Measurements from ENCODE around the gene PNMA8C. TPM values are rescaled to one million over a fixed set of nuclear protein-coding genes. Genes with fewer than 3 reads are reported as not detected.

The PNMA8C gene
- total RNA-seq, 1 experiment from 2014 or later = not detected

- no peak for DNase-seq
- CTCF ChIA-PET = no interaction called here
- H3K27me3 Mint-ChIP-seq (ENCODE audit: unreplicated experiment) = peaks cover 74% of the 10 kb centered on the region
- no peak overlapping the region for H3K27ac Mint-ChIP-seq (ENCODE audit: unreplicated experiment)
- intact Hi-C loops (cut with micrococcal nuclease; ENCODE audit: unreplicated experiment) = no loop called here
- H3K36me3 Mint-ChIP-seq (ENCODE audit: insufficient read depth, unreplicated experiment) = no peaks in the 10 kb centered on the region
- no TSS peak for BruUV-seq (replicated peaks)
- no peak overlapping the region for H3K4me3 Mint-ChIP-seq (ENCODE audit: low read depth, unreplicated experiment)
- no peak for TF ChIP-seq CTCF (IDR thresholded peaks at IDR 0.05; ENCODE audit: unreplicated experiment)
- H3K4me1 Mint-ChIP-seq (ENCODE audit: low read depth, unreplicated experiment) = no peaks in the 10 kb centered on the region
- peaks cover 5% of the 10 kb centered on the region for H3K9me3 Mint-ChIP-seq (ENCODE audit: low read depth, unreplicated experiment)
Observed at GRCh38 chr19:46452186-46452585, 23.4 kb upstream of the PNMA8C start.

DNA sequence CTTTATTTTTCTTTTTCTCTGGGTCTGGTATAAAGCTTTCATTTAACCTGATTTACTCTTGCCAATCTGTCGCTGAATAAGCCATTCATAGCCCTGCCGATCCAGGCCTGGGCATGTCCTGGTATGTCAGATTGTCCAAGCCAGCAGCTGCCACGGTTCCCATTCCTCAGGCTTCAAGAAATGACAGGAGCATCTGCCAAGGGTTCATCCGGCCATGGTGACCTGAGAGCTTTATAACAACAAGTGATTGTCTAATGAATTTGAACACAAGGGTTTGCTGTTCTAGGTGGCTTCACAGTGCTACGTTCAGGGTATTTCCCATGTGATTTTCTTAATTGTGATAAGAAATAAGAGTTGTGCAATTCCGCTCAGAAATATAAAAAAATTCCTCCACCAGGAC, 22.6 kb upstream of the PNMA8C start:
- intact Hi-C loops (cut with micrococcal nuclease; ENCODE audit: unreplicated experiment) = no loop called here
- no peaks in the 10 kb centered on the region for H3K4me1 Mint-ChIP-seq (ENCODE audit: low read depth, unreplicated experiment)
- H3K27ac Mint-ChIP-seq (ENCODE audit: unreplicated experiment) = no peak overlapping the region
- H3K9me3 Mint-ChIP-seq (ENCODE audit: low read depth, unreplicated experiment) = peaks cover 5% of the 10 kb centered on the region
- H3K36me3 Mint-ChIP-seq (ENCODE audit: insufficient read depth, unreplicated experiment) = no peaks in the 10 kb centered on the region
- no peak for DNase-seq
- H3K4me3 Mint-ChIP-seq (ENCODE audit: low read depth, unreplicated experiment) = no peak overlapping the region
- TF ChIP-seq CTCF (IDR thresholded peaks at IDR 0.05; ENCODE audit: unreplicated experiment) = no peak
- BruUV-seq (replicated peaks) = no TSS peak
- CTCF ChIA-PET = no interaction called here
- H3K27me3 Mint-ChIP-seq (ENCODE audit: unreplicated experiment) = peaks cover 73% of the 10 kb centered on the region

DNA sequence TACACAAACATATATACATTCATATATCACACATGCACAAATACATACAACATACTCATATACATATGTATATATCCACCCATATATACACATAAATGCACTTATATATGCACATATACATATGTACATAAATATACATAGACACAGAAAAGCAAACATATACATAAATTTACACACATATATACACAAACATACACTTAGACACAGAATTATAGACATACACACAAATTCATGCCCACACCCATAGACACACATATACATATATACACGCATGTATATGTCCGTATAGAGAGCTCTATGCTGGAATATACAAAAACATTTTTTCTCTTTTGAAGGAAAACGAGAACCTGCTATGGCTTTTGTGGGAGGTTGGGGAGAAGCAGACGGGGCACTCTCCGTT, 22.0 kb upstream of the PNMA8C start:
- no peaks in the 10 kb centered on the region for H3K36me3 Mint-ChIP-seq (ENCODE audit: insufficient read depth, unreplicated experiment)

GRCh38 chr19:46449228-46449627, 20.5 kb upstream of the PNMA8C start:
- no peak overlapping the region for H3K27ac Mint-ChIP-seq (ENCODE audit: unreplicated experiment)
- H3K27me3 Mint-ChIP-seq (ENCODE audit: unreplicated experiment) = peaks cover 62% of the 10 kb centered on the region
- CTCF ChIA-PET = interaction anchor here (0.7 kb wide), 1 partner anchor 24 kb away, joined by 3 read pairs; no protein-coding TSS in a partner anchor
- TF ChIP-seq CTCF (IDR thresholded peaks at IDR 0.05; ENCODE audit: unreplicated experiment) = no peak
- DNase-seq = no peak
- intact Hi-C loops (cut with micrococcal nuclease; ENCODE audit: unreplicated experiment) = no loop called here
- no peaks in the 10 kb centered on the region for H3K4me1 Mint-ChIP-seq (ENCODE audit: low read depth, unreplicated experiment)
- no TSS peak for BruUV-seq (replicated peaks)
- no peak overlapping the region for H3K4me3 Mint-ChIP-seq (ENCODE audit: low read depth, unreplicated experiment)
- peaks cover 5% of the 10 kb centered on the region for H3K9me3 Mint-ChIP-seq (ENCODE audit: low read depth, unreplicated experiment)
- no peaks in the 10 kb centered on the region for H3K36me3 Mint-ChIP-seq (ENCODE audit: insufficient read depth, unreplicated experiment)

More for the DNA sequence above, 22.0 kb upstream of the PNMA8C start:
- BruUV-seq (replicated peaks) = no TSS peak
- no peak overlapping the region for H3K4me3 Mint-ChIP-seq (ENCODE audit: low read depth, unreplicated experiment)
- DNase-seq = no peak
- intact Hi-C loops (cut with micrococcal nuclease; ENCODE audit: unreplicated experiment) = no loop called here
- H3K9me3 Mint-ChIP-seq (ENCODE audit: low read depth, unreplicated experiment) = peaks cover 5% of the 10 kb centered on the region
- TF ChIP-seq CTCF (IDR thresholded peaks at IDR 0.05; ENCODE audit: unreplicated experiment) = no peak
- no peaks in the 10 kb centered on the region for H3K4me1 Mint-ChIP-seq (ENCODE audit: low read depth, unreplicated experiment)
- CTCF ChIA-PET = no interaction called here
- H3K27ac Mint-ChIP-seq (ENCODE audit: unreplicated experiment) = no peak overlapping the region
- H3K27me3 Mint-ChIP-seq (ENCODE audit: unreplicated experiment) = peaks cover 73% of the 10 kb centered on the region

Data from Calu3 (cell line).